NCI-H146 (cell line): ENCODE data around the gene PNMA3.
"Not testable (repeated sequence)": the region's sequence is repeated elsewhere in the genome, so short reads cannot be mapped to it uniquely, and the experiment has no call there.

Experiments used
- DNase-seq: peaks from one replicate; lab custom pipeline; 2025; lab: John Stamatoyannopoulos, UW

Gene PNMA3

DNA sequence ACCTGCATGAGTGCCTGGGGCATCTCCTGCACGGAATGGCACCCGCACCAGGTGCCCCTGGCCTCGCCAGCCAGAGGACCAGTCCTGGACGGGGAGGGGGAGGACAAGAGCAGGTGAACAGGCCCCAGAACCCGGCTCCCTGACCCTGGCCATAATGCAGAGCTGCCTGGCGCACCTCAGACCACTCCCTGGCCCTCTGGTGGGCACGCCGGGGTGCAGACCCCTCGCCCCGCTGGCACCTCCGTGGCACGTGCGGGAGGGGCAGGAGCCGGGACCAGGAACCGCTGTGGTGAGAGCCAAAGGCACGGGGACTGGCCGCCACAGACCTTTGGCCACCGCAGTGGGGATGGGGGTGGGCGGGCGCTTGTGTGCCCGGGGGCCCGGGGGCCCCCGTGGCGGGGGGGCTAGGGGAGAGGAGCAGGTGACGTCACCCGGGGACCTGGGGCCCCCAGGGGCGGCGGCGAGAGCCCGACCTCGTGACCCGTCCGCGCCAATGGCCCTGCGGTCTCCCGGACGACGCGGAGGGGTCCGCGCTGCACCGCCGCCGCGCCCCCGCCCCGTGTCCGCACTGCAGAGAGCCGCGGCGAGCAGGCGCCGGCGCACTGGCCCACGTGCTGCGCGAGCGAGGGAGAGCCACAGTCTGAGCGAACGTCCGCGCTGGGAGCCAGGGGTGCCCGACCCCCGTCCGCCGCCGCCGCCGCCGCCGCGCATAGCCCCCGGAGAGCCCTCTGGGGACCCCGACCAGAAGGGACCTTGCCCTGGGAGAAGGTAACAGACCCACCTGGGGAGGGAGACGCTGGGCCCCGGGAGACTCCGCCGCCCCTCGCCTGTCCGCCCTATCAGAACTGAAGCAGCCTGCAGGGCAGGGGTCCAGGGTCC is at the start of gene PNMA3:
Gene PNMA3, plus strand, starts transcription at position 600 of the 879 bp plus-strand sequence. CDS start 586 bp downstream, outside the sequence.
- DNase-seq, result no peak

- DNase-seq, result not testable (repeated sequence)
Observed at GRCh38 chrX:153017174-153017573, 39.1 kb upstream of the PNMA3 start.

- DNase-seq, result no peak
Observed at GRCh38 chrX:153019166-153019565, 37.1 kb upstream of the PNMA3 start.

- DNase-seq, result not testable (repeated sequence)
Observed at GRCh38 chrX:153026501-153026900, 29.8 kb upstream of the PNMA3 start.

- not testable (repeated sequence) for DNase-seq
Observed at GRCh38 chrX:153028487-153028886, 27.8 kb upstream of the PNMA3 start.

- no peak for DNase-seq
Observed at GRCh38 chrX:153029162-153029561, 27.1 kb upstream of the PNMA3 start.

DNA sequence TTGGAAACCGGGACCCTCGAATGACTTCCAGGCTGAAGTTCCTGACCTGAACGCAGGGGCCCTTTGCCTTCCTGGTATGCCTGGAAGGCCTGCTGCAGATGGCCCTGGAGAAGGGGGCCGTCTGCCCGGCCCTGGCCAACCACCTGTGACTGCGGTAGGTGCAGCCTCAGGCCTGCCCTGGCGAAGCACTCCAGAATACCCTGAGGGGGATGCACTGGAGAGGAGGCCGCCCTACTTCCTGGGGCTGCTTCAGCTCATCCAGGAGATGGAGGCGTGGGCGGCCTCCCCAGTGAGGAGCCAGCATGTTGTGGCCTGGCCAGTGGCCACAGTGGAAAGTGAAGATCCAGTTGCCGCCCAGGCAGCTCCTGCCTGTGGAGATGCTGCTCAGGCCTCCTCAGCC is 26.4 kb upstream of the PNMA3 start:
- DNase-seq, result no peak

GRCh38 chrX:153030801-153031200 is 25.5 kb upstream of the PNMA3 start:
- DNase-seq, result no peak

DNA sequence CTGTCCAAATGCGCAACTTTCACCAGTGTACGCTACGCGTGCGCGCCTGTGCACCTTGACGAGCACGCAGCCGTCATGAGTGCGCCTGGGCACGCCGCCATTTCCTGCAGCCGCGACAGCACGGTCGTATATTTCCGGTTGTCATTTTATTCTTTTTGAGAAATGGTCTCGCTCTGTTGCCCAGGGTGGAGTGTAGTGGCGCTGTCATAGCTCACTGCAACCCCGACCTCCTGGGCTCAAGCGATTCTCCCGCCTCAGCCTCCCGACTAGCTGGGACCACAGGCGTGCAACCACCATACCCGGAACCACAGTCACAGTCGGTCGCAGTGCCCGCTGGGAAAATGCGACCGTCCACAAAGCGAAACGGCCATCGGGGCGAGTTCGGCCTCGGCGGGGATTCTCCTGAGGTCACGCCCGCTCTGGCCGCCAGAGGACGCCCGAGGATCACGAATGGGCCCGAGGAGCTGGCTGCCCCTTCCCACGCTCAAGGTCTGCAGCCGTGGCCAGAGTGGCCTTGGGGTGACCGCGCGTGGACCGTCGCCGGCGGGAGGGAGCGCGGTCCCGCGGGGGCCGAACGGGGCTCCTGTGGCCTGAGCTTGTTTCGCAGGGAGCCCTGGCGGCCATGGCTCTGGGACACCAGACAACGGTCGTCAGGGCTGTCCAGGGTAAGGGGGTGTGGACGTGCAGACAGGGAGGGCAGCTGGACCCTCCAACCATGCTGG is 23.7 kb upstream of the PNMA3 start:
- DNase-seq, result peak; percentile 22

DNA sequence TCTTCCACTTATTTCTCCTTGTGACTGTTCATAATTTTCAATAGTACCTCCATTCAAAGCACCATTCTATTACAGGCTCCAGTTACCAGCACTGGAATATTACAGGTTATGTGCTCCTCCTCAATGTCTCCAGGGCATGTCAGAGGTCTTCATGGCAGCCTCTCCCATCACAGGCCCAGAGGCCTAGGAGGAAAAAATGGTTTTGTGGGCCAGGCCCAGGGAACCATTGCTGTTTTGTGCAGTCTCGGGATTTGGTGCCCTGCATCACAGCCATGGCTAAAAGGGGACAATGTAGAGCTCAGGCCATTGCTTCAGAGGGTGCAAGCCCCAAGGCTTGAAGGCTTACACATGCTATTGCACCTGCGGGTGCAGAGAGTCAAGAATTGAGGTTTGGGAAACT is 7.2 kb upstream of the PNMA3 start:
- DNase-seq, result no peak

- no peak for DNase-seq
Observed at GRCh38 chrX:153052534-153052933, 3.7 kb upstream of the PNMA3 start.

- DNase-seq, result no peak
Observed at GRCh38 chrX:153057281-153057680, 1.0 kb downstream of the PNMA3 start.

- no peak for DNase-seq
Observed at GRCh38 chrX:153059191-153060094, 3.2 kb downstream of the PNMA3 start.

DNA sequence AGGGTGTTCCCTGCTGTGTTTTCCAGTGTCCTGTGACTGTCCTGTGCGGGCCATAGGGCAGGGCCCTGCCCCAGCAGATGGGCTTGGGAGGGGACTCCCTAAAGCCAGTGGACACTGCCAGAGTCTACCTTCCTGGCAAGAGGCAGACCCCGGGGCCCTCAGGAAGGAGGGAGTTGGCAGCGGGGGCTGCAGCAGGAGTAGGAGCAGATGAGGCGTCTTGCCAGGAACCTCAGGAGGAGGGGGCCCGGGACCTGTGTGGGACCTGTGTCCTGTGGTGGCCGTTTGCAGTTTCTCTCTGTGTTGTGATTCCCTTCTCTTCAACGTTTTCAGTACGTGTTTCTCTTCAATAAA is 3.8 kb downstream of the PNMA3 start:
- DNase-seq, result no peak

DNA sequence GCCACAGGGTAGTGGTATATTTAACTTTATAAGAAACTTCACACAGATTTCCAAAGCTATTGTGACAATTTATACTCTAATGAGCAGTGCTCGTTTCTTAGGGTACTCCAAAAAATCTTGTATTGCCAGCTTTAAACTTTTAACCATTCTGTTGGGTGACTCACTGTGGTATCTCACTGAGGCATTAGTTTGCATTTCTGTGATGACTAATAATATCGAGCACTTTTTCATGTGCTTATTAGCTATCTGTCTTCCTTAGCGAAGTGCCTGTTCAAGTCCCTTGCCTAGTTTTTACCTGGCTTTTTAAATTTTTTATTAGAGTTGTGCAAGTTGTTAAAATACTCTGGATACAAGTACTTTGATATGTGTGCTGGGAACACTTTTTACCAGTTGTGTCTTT is 5.5 kb downstream of the PNMA3 start:
- no peak for DNase-seq

- DNase-seq, result no peak
Observed at GRCh38 chrX:153063315-153063714, 7.0 kb downstream of the PNMA3 start.

- DNase-seq, result no peak
Observed at GRCh38 chrX:153064061-153064460, 7.8 kb downstream of the PNMA3 start.

DNA sequence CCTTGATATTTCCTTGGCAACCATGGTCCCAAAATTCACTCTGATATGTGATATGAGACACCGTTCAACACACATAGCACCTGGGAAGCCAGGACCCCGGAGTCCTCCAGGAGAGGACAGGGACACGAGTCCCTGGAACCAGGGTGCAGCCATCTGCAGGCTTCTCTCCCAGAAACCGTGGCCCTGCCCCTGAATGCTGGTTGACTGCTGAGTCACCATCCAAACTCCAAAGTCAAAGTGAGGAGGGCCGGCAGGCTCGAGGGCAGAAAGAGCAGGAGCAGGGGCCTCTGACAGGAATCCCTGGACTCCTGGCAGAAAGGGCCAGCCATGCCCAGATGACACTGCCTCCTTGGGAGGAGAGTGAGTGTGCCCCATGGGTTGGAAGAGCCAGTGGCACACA is 9.1 kb downstream of the PNMA3 start:
- DNase-seq, result no peak

DNA sequence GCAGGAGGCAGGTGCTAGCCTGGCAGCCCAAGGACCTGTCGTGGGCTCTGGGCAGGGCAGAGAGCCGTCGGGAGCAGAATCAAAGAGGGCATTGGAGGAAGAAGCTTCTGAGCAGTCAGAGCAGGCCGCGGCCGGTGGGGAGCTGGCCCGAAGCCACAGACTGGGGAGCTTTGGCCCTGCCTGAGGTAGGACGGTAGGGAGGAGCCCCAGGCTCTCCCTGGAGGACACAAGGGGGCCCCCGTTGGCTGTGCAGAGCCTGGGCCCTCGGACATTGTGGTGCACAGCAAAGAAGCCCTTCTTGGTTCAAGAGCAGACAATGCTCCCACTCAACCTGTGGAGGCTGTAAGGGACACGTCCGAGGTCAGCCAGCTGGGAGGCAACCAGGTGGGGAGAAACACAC is 10.1 kb downstream of the PNMA3 start:
- not testable (repeated sequence) for DNase-seq

- DNase-seq, result not testable (repeated sequence)
Observed at GRCh38 chrX:153071909-153072583, 15.8 kb downstream of the PNMA3 start, which contains the start of gene PNMA6A. Gene PNMA6A, plus strand, starts transcription at chrX:153072454. Its CDS starts 609 bp downstream, at chrX:153073063.

DNA sequence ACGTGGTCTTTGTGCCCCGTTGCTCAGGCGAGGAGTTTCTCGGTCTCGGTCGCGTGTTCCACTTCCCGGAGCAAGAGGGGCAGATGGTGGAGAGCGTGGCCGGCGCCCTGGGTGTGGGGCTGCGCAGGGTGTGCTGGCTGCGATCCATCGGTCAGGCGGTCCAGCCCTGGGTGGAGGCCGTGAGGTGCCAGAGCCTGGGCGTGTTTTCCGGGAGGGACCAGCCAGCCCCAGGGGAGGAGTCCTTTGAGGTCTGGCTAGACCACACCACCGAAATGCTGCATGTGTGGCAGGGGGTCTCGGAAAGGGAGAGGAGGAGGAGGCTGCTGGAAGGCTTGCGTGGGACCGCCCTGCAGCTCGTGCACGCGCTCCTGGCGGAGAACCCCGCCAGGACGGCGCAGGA is 17.1 kb downstream of the PNMA3 start:
- not testable (repeated sequence) for DNase-seq
